Aorta (tissue), 5 donors: ENCODE measurements around the gene ROPN1B. TPM values are rescaled to one million over a fixed set of nuclear protein-coding genes. Genes with fewer than 3 reads are reported as not detected.

Source experiments
- ATAC-seq: fragments of 200-7000 bp; cut with Tn5 transposase; one replicate; pipeline ENCODE4 v1.9.1; 2022; ENCODE audit warnings: moderate library complexity; ENCODE audit not compliant: low FRiP score
- DNase-seq, 2 donors: peaks; one replicate each; pipeline ENCODE4 v3.0.0-alpha.2; 2020
- H3K27ac ChIP-seq, 2 donors: one replicate each; pipeline ENCODE4 v1.5.1; 2013; ENCODE audit warnings: low read length in 2 of 2, mild to moderate bottlenecking in 2 of 2, moderate library complexity in 2 of 2, control low read depth in 1 of 2, inconsistent platforms in 1 of 2, low read depth in 1 of 2
- H3K27me3 ChIP-seq, 2 donors: one replicate each; pipeline ENCODE4 v1.6.1; 2013; ENCODE audit warnings: control low read depth in 1 of 2, low read length in 1 of 2, mild to moderate bottlenecking in 1 of 2, moderate library complexity in 1 of 2; ENCODE audit not compliant: insufficient read depth in 2 of 2, control insufficient read depth in 1 of 2
- H3K36me3 ChIP-seq, 2 donors: one replicate each; pipeline ENCODE4 v1.6.1; 2013; ENCODE audit warnings: control low read depth in 1 of 2, low read length in 1 of 2, mild to moderate bottlenecking in 1 of 2; ENCODE audit not compliant: insufficient read depth in 2 of 2, control insufficient read depth in 1 of 2
- H3K4me1 ChIP-seq, 2 donors: one replicate each; pipeline ENCODE4 v1.6.1; 2013; ENCODE audit warnings: low read length in 2 of 2, control low read depth in 1 of 2, mild to moderate bottlenecking in 1 of 2, moderate library complexity in 1 of 2; ENCODE audit not compliant: insufficient read depth in 2 of 2, control insufficient read depth in 1 of 2
- H3K4me3 ChIP-seq, 2 donors: one replicate each; pipeline ENCODE4 v1.5.1; 2013; ENCODE audit warnings: low read length in 2 of 2, control low read depth in 1 of 2, mild to moderate bottlenecking in 1 of 2
- H3K9me3 ChIP-seq: one replicate; pipeline ENCODE4 v1.6.1; 2013; ENCODE audit warnings: mild to moderate bottlenecking, low read length; ENCODE audit not compliant: control insufficient read depth
- WGBS, 2 donors: extraction: QIAGEN DNeasy Blood & Tissue Kit; methylation state at CpG; one replicate each; pipeline ENCODE4 v1.1.7; 2013; 5-methylcytosine and 5-hydroxymethylcytosine counted together
- intact Hi-C, 2 donors: fragments of 100-400 bp; cut with DNase I; formaldehyde crosslinking; loops; one replicate each; pipeline versions ENCODE4 v1.14.2 to v1.15.0; 2022
- polyA plus RNA-seq, 2 donors: library from polyadenylated mRNA; stranded (reverse); fragments of 200-250 nt; gene quantifications; one replicate each; pipeline ENCODE4 v1.2.3, GENCODE V29; 2013
- total RNA-seq, 2 donors: library from RNA; stranded (reverse); fragmentation: NEBNext Ultra II Directional; extraction: Animal tissue kit (Norgen Biotek cat#: 25700); gene quantifications; one replicate each; pipeline ENCODE4 v1.2.1, GENCODE V29; 2021
- donor health status: healthy with polysubstance abuse.
- donor health status: Bipolar disorder and iron deficiency.
- donor health status: DM: no; HTN: no; CAD: no.
- donor health status: DM: no; HTN: no; CAD: no.
- donor health status: DM: yes; HTN: yes; CAD: no.

Gene ROPN1B
- total and polyA plus RNA-seq, 4 donors, result 0.28 to 2.6 (median 0.48) TPM; not detected in 1

- H3K27me3 ChIP-seq, result no peaks in the 10 kb centered on the region
- peaks cover 0 to 17% of the 10 kb centered on the region in 2 donors for H3K36me3 ChIP-seq
These were observed 40.2 kb downstream of the ROPN1B start for GRCh38 chr3:126009181-126009580.

GRCh38 chr3:126013751-126014156 lies 44.8 kb downstream of the ROPN1B start:
- 88 to 96% methylated on average over 8 of the region's 8 CpGs for WGBS, 2 donors
- peaks cover 0 to 8% of the 10 kb centered on the region in 2 donors for H3K36me3 ChIP-seq
- H3K4me3 ChIP-seq, result no peak overlapping the region
- ATAC-seq (no peak), DNase-seq (no peak)
- H3K4me1 ChIP-seq, result no peaks in the 10 kb centered on the region
- H3K9me3 ChIP-seq, result no peaks in the 10 kb centered on the region
- H3K27me3 ChIP-seq, result no peaks in the 10 kb centered on the region
- no peak overlapping the region for H3K27ac ChIP-seq
- intact Hi-C loops, result no loop called here

More at GRCh38 chr3:126009181-126009580, 40.2 kb downstream of the ROPN1B start:
- no peaks in the 10 kb centered on the region for H3K4me1 ChIP-seq
- no peak overlapping the region for H3K4me3 ChIP-seq
- ATAC-seq (no peak), DNase-seq (no peak)
- H3K9me3 ChIP-seq, result no peaks in the 10 kb centered on the region
- 88 to 93% methylated on average over 3 of the region's 3 CpGs for WGBS, 2 donors
- no peak overlapping the region for H3K27ac ChIP-seq
- intact Hi-C loops, result no loop called here

GRCh38 chr3:126014252-126014651 lies 45.3 kb downstream of the ROPN1B start:
- Histone ChIP-seq H3K9me3 (no peaks in the 10 kb centered on the region), H3K27ac (no peak overlapping the region), H3K27me3 (no peaks in the 10 kb centered on the region), H3K36me3 (peaks cover 0 to 8% of the 10 kb centered on the region in 2 donors), H3K4me1 (no peaks in the 10 kb centered on the region), H3K4me3 (no peak overlapping the region)
- ATAC-seq (peak; percentile 48), DNase-seq (no peak)
- intact Hi-C loops, result no loop called here
- WGBS, 2 donors, result 50 to 54% methylated on average over 4 of the region's 4 CpGs

GRCh38 chr3:126015075-126015474 lies 46.1 kb downstream of the ROPN1B start:
- no peak overlapping the region for H3K27ac ChIP-seq
- H3K27me3 ChIP-seq, result no peaks in the 10 kb centered on the region
- H3K4me3 ChIP-seq, result no peak overlapping the region
- intact Hi-C loops, result no loop called here
- DNase-seq, result no peak
- peaks cover 0 to 8% of the 10 kb centered on the region in 2 donors for H3K36me3 ChIP-seq
- H3K9me3 ChIP-seq, result no peaks in the 10 kb centered on the region
- 82 to 84% methylated on average over 10 of the region's 10 CpGs for WGBS, 2 donors
- no peaks in the 10 kb centered on the region for H3K4me1 ChIP-seq
- ATAC-seq, result no peak

GRCh38 chr3:126016616-126017015 lies 47.6 kb downstream of the ROPN1B start:
- peaks cover 0 to 5% of the 10 kb centered on the region in 2 donors for H3K36me3 ChIP-seq
- DNase-seq, result no peak
- ATAC-seq, result no peak
- 96 to 100% methylated on average over 8 of the region's 8 CpGs for WGBS, 2 donors
- intact Hi-C loops, result no loop called here
- no peak overlapping the region for H3K4me3 ChIP-seq
- no peak overlapping the region for H3K27ac ChIP-seq
- no peaks in the 10 kb centered on the region for H3K4me1 ChIP-seq
- H3K9me3 ChIP-seq, result no peaks in the 10 kb centered on the region
- H3K27me3 ChIP-seq, result no peaks in the 10 kb centered on the region

GRCh38 chr3:126017362-126017761 lies 48.4 kb downstream of the ROPN1B start:
- Histone ChIP-seq H3K36me3 (peaks cover 0 to 3% of the 10 kb centered on the region in 2 donors), H3K4me1 (no peaks in the 10 kb centered on the region), H3K27ac (no peak overlapping the region), H3K27me3 (no peaks in the 10 kb centered on the region), H3K4me3 (no peak overlapping the region), H3K9me3 (no peaks in the 10 kb centered on the region)
- ATAC-seq (no peak), DNase-seq (no peak)
- 90 to 91% methylated on average over 9 of the region's 9 CpGs for WGBS, 2 donors
- intact Hi-C loops, result no loop called here

- Histone ChIP-seq H3K9me3 (no peaks in the 10 kb centered on the region), H3K36me3 (peaks cover 0 to 3% of the 10 kb centered on the region in 2 donors), H3K27me3 (no peaks in the 10 kb centered on the region), H3K27ac (no peak overlapping the region), H3K4me3 (no peak overlapping the region), H3K4me1 (no peaks in the 10 kb centered on the region)
- no peak for DNase-seq
- no peak for ATAC-seq
- whole genome bisulfite sequencing, 2 donors, result 47 to 85% methylated on average over 1 of the region's 1 CpG
- intact Hi-C loops, result no loop called here
These were observed 49.6 kb downstream of the ROPN1B start for GRCh38 chr3:126018545-126018944.

GRCh38 chr3:126018995-126019394 lies 50.0 kb downstream of the ROPN1B start:
- 91 to 92% methylated on average over 7 of the region's 7 CpGs for WGBS, 2 donors
- intact Hi-C loops, result no loop called here
- Histone ChIP-seq H3K27ac (no peak overlapping the region), H3K4me3 (no peak overlapping the region), H3K27me3 (no peaks in the 10 kb centered on the region), H3K9me3 (no peaks in the 10 kb centered on the region), H3K36me3 (peaks cover 0 to 3% of the 10 kb centered on the region in 2 donors), H3K4me1 (no peaks in the 10 kb centered on the region)
- ATAC-seq (no peak), DNase-seq (no peak)

GRCh38 chr3:126019683-126020082 lies 50.7 kb downstream of the ROPN1B start:
- Histone ChIP-seq H3K9me3 (no peaks in the 10 kb centered on the region), H3K27ac (no peak overlapping the region), H3K4me1 (no peaks in the 10 kb centered on the region), H3K27me3 (no peaks in the 10 kb centered on the region), H3K4me3 (no peak overlapping the region), H3K36me3 (peaks cover 0 to 3% of the 10 kb centered on the region in 2 donors)
- DNase-seq (no peak), ATAC-seq (no peak)
- intact Hi-C loops, result no loop called here
- 74 to 95% methylated on average over 5 of the region's 5 CpGs for WGBS, 2 donors
